ENCODE measurements around the gene TIAM1. TPM values are rescaled to one million over a fixed set of nuclear protein-coding genes. Genes with fewer than 3 reads are reported as not detected.

Gene TIAM1
- total RNA-seq, 1 experiment from 2014 or later: 28.7 TPM

- Mint-ChIP-seq H3K27ac (no peak overlapping the region), H3K27me3 (ENCODE audit: low read depth) (no peaks in the 10 kb centered on the region), H3K9me3 (peaks cover 8% of the 10 kb centered on the region), H3K36me3 (peaks cover 16% of the 10 kb centered on the region), H3K4me1 (no peaks in the 10 kb centered on the region), H3K4me3 (no peak overlapping the region)
- no peak for TF ChIP-seq CBFB (CRISPR knock-in tag; IDR thresholded peaks at IDR 0.05; ENCODE audit: low read depth)
- POLR2A ChIA-PET: no interaction called here
- ATAC-seq: no peak
- CTCF ChIA-PET: interaction anchor here (0.5 kb wide), 1 partner anchor 60 kb away, joined by 3 read pairs; no protein-coding TSS in a partner anchor
- no peak for DNase-seq (ENCODE audit: low spot score)
These were observed 108.2 kb downstream of the TIAM1 start for GRCh38 chr21:31235671-31236450.

- ChIA-PET POLR2A (no interaction called here), CTCF (no interaction called here)
- no peak overlapping the region for H3K4me3 Mint-ChIP-seq
- H3K27ac Mint-ChIP-seq: no peak overlapping the region
- TF ChIP-seq GABPB1 (CRISPR knock-in tag; IDR thresholded peaks at IDR 0.05) (no peak), OVOL2 (CRISPR knock-in tag; IDR thresholded peaks at IDR 0.05; ENCODE audit: borderline replicate concordance) (no peak), IRF2 (CRISPR knock-in tag; IDR thresholded peaks at IDR 0.05; ENCODE audit: borderline replicate concordance, low read depth) (no peak), ZNF232 (CRISPR knock-in tag; IDR thresholded peaks at IDR 0.05) (no peak), STAT6 (CRISPR knock-in tag; conservative IDR thresholded peaks at IDR 0.05; ENCODE audit: low read depth) (no peak)
- no peak for DNase-seq (ENCODE audit: low spot score)
- H3K27me3 Mint-ChIP-seq (ENCODE audit: low read depth): no peaks in the 10 kb centered on the region
- no peaks in the 10 kb centered on the region for H3K4me1 Mint-ChIP-seq
- no peak for ATAC-seq
- H3K36me3 Mint-ChIP-seq: peaks cover 7% of the 10 kb centered on the region; the same call in 1 of the 2 replicates
- no peaks in the 10 kb centered on the region for H3K9me3 Mint-ChIP-seq
These were observed 109.1 kb downstream of the TIAM1 start for GRCh38 chr21:31234936-31235335.

- Mint-ChIP-seq H3K36me3 (0 out of 2 replicates have a peak, but pooled peaks cover 5% of the 10 kb centered on the region), H3K27me3 (ENCODE audit: low read depth) (no peaks in the 10 kb centered on the region), H3K4me3 (no peak overlapping the region), H3K9me3 (no peaks in the 10 kb centered on the region), H3K4me1 (no peaks in the 10 kb centered on the region), H3K27ac (no peak overlapping the region)
- TF ChIP-seq ATF1 (CRISPR knock-in tag; IDR thresholded peaks at IDR 0.05): no peak
- TF ChIP-seq NR1H2 (CRISPR knock-in tag; IDR thresholded peaks at IDR 0.05): no peak
- ChIA-PET POLR2A (no interaction called here), CTCF (no interaction called here)
- ATAC-seq (no peak), DNase-seq (ENCODE audit: low spot score) (no peak)
These were observed 110.3 kb downstream of the TIAM1 start for GRCh38 chr21:31233711-31234110.

GRCh38 chr21:31232344-31232743 is 111.7 kb downstream of the TIAM1 start:
- DNase-seq (ENCODE audit: low spot score): no peak
- Mint-ChIP-seq H3K4me3 (no peak overlapping the region), H3K9me3 (no peaks in the 10 kb centered on the region), H3K4me1 (no peaks in the 10 kb centered on the region), H3K27ac (no peak overlapping the region), H3K36me3 (0 out of 2 replicates have a peak, but pooled peaks cover 5% of the 10 kb centered on the region), H3K27me3 (ENCODE audit: low read depth) (no peaks in the 10 kb centered on the region)
- ChIA-PET POLR2A (interaction anchor here (0.6 kb wide), 1 partner anchor 32 kb away, joined by 3 read pairs; no protein-coding TSS in a partner anchor), CTCF (no interaction called here)
- no peak for ATAC-seq
- TF ChIP-seq ATF3 (CRISPR knock-in tag; conservative IDR thresholded peaks at IDR 0.05): no peak
- TF ChIP-seq ZSCAN18 (CRISPR knock-in tag; IDR thresholded peaks at IDR 0.05): no peak
- TF ChIP-seq SP1 (CRISPR knock-in tag; conservative IDR thresholded peaks at IDR 0.05): no peak
- TF ChIP-seq ZNF121 (CRISPR knock-in tag; IDR thresholded peaks at IDR 0.05): no peak

Measured in WTC11 (cell line).